ENCODE measurements around the gene TMEM91. TPM values are rescaled to one million over a fixed set of nuclear protein-coding genes. Genes with fewer than 3 reads are reported as not detected.

TMEM91 gene
- total RNA-seq, 2 donors from 2014 or later, result 5.0 to 8.5 TPM

DNA sequence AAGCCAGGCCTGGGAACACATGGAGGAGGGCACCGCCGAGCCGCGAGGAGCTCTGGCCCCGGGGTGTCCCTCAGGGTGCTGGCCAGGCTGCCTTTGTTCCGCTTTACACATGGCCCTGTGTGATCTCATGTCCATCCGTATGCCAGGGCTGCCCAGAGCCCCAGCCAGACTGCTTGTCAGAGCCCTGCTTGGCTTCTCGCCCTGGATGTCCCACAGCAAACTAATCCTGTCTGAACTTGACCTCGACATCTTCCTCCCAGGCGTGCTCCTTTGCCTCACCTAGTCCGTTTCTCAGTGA lies 35.6 kb downstream of the TMEM91 start:
- no peaks in the 10 kb centered on the region for H3K9me3 ChIP-seq
- peaks cover 0 to 42% of the 10 kb centered on the region in 2 donors for H3K4me1 ChIP-seq
- peak overlapping the region; percentile 71 to 78 for H3K27ac ChIP-seq
- TF ChIP-seq, protein P1, sequence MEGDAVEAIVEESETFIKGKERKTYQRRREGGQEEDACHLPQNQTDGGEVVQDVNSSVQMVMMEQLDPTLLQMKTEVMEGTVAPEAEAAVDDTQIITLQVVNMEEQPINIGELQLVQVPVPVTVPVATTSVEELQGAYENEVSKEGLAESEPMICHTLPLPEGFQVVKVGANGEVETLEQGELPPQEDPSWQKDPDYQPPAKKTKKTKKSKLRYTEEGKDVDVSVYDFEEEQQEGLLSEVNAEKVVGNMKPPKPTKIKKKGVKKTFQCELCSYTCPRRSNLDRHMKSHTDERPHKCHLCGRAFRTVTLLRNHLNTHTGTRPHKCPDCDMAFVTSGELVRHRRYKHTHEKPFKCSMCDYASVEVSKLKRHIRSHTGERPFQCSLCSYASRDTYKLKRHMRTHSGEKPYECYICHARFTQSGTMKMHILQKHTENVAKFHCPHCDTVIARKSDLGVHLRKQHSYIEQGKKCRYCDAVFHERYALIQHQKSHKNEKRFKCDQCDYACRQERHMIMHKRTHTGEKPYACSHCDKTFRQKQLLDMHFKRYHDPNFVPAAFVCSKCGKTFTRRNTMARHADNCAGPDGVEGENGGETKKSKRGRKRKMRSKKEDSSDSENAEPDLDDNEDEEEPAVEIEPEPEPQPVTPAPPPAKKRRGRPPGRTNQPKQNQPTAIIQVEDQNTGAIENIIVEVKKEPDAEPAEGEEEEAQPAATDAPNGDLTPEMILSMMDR (IDR thresholded peaks at IDR 0.05), result no peak
- H3K4me3 ChIP-seq, result no peak overlapping the region
- peaks cover 35% of the 10 kb centered on the region for H3K36me3 ChIP-seq
- no peak for DNase-seq (ENCODE audit: low spot score)
- H3K27me3 ChIP-seq, result no peaks in the 10 kb centered on the region

DNA sequence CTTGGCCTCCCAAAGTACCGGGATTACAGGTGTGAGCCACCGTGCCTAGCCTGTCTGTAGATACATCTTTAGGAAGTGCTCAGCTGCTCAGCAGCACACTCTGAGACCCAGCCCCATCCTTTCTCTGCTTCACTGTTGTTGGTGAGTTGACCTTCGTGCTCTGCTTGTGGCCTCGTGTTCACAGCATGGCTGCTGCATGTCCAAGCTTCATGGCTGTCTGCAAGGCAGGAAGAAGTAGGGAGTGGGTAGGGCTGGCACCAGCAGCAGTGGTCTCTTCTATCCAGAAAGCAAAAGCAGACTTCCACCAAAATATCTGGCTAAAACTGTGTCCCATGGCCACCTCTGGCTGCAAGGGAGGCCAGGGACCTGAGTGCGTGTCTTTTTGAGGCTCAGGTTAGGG lies 36.6 kb downstream of the TMEM91 start:
- H3K36me3 ChIP-seq, result peaks cover 44% of the 10 kb centered on the region
- TF ChIP-seq, protein P1 (IDR thresholded peaks at IDR 0.05), result no peak
- DNase-seq (ENCODE audit: low spot score), result no peak
- peaks cover 0 to 40% of the 10 kb centered on the region in 2 donors for H3K4me1 ChIP-seq
- no peak overlapping the region for H3K4me3 ChIP-seq
- H3K27me3 ChIP-seq, result no peaks in the 10 kb centered on the region
- H3K27ac ChIP-seq, result peak overlapping the region in 1 of 2 donors; percentile 1
- H3K9me3 ChIP-seq, result no peaks in the 10 kb centered on the region

DNA sequence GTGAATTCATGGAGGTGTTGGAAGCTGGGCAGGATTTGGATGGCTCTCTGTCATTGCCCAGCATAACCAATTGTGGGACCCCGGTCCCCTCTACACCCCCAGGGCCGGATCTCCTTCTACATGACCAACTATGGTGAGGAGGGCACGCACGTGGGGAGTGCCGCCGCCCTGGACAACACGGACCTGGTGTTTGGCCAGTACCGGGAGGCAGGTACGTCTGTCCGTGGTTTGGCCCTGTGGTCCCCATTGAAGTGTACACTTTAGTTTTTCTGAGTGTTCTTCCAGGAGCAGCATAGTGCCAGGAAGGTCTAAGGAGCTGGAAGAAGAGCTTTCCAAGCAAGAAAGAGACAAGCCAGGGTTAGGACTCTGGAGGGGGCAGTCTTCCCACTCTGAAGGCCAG lies 37.6 kb downstream of the TMEM91 start:
- peaks cover 50% of the 10 kb centered on the region for H3K36me3 ChIP-seq
- H3K27ac ChIP-seq, result no peak overlapping the region
- no peak for DNase-seq (ENCODE audit: low spot score)
- no peaks in the 10 kb centered on the region for H3K27me3 ChIP-seq
- no peaks in the 10 kb centered on the region for H3K9me3 ChIP-seq
- peaks cover 0 to 32% of the 10 kb centered on the region in 2 donors for H3K4me1 ChIP-seq
- TF ChIP-seq, protein P1 (IDR thresholded peaks at IDR 0.05), result no peak
- no peak overlapping the region for H3K4me3 ChIP-seq

DNA sequence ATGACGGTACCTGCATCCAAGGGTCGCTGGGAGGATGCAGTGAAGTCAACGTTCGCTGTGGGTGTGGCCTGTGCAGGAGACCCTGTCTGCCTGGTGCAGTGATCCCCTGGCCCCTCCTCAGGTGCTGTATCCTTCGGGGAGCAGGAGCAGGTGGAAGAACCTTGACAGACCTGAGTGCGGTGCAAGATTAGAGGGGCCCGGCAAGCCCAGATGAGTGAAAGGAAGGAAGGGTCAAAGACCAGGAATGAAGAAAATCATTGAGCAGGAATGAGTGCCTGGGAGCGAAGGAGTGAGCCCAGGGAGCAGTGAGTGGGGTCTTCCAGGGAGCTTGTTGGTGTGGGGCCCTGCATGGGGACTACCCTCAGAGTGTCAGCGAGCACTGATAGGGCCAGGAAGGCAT lies 38.1 kb downstream of the TMEM91 start:
- Histone ChIP-seq H3K9me3 (no peaks in the 10 kb centered on the region), H3K27me3 (no peaks in the 10 kb centered on the region), H3K4me1 (peaks cover 0 to 27% of the 10 kb centered on the region in 2 donors), H3K36me3 (peaks cover 55% of the 10 kb centered on the region), H3K27ac (no peak overlapping the region), H3K4me3 (no peak overlapping the region)
- TF ChIP-seq, protein P1 (IDR thresholded peaks at IDR 0.05), result no peak
- no peak for DNase-seq (ENCODE audit: low spot score)

DNA sequence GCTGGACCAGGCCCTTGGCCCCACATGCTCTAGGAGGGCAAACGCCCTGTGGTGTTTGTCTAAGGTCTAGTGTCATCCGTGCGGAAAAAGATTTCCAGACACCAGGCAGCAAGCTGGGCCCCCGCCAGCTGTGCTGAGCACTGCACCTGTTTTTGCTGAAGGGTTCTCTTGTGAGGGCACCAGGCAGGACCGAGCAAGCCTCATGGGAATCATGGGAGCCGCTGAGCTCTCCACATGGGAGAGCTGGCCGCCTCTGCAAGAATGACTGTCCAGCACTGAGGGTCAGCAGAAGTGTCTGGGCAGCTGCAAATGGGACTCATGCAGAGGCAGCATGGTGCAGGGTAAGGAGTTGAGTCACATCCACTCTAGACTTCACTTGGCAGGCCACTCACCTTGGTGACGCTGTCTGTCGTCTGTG lies 38.8 kb downstream of the TMEM91 start:
- H3K9me3 ChIP-seq, result no peaks in the 10 kb centered on the region
- H3K4me3 ChIP-seq, result no peak overlapping the region
- H3K27me3 ChIP-seq, result no peaks in the 10 kb centered on the region
- peaks cover 0 to 20% of the 10 kb centered on the region in 2 donors for H3K4me1 ChIP-seq
- no peak overlapping the region for H3K27ac ChIP-seq
- peaks cover 62% of the 10 kb centered on the region for H3K36me3 ChIP-seq
- DNase-seq (ENCODE audit: low spot score), result no peak
- TF ChIP-seq, protein P1 (IDR thresholded peaks at IDR 0.05), result no peak

DNA sequence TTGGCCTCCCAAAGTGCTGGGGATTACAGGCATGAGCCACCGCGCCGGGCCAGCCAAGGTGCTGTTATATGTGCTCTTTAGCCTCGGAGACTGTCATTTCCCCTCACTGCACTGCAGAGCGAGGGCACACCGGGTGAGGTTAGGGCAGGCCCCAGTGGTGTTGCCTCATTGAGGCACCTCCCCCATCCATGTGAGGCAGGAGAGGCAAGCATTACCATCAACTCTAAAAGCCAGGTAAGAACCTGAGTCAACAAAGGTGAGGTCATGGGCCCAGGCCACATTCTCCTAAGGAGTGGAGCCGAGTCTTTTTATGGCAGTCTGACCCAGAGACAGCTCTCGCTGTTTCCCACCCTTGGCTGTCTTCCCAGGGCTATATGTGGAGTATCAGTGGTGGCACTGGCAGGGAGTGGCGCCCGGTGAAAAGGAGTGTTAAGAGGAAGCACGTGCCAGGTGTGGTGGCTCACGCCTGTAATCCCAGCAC lies 39.9 kb downstream of the TMEM91 start:
- H3K4me3 ChIP-seq, result no peak overlapping the region
- peaks cover 65% of the 10 kb centered on the region for H3K36me3 ChIP-seq
- H3K27me3 ChIP-seq, result no peaks in the 10 kb centered on the region
- no peaks in the 10 kb centered on the region for H3K9me3 ChIP-seq
- TF ChIP-seq, protein P1 (IDR thresholded peaks at IDR 0.05), result no peak
- DNase-seq (ENCODE audit: low spot score), result no peak
- H3K27ac ChIP-seq, result no peak overlapping the region
- peaks cover 0 to 16% of the 10 kb centered on the region in 2 donors for H3K4me1 ChIP-seq

All from right atrium auricular region (tissue), 2 donors.